Tibial nerve (tissue), 4 donors: ENCODE data around the gene HSPB9.

Source experiments
- CTCF ChIP-seq, 5 experiments: fragments of 200-600 bp in 3 of 5; fragments of 450-650 bp in 2 of 5; sonication (generic) in 3 of 5; IDR thresholded peaks; one replicate each; pipeline ENCODE4 v1.5.1; 2016 to 2019; ENCODE audit warnings: antibody characterized with exemption in 5 of 5, mild to moderate bottlenecking in 3 of 5, moderate library complexity in 2 of 5
- EP300 ChIP-seq, 2 donors: sonication (generic); formaldehyde crosslinking; IDR thresholded peaks; one replicate each; pipeline ENCODE4 v1.6.1; 2017; ENCODE audit warnings: antibody characterized with exemption in 2 of 2, mild to moderate bottlenecking in 1 of 2
- POLR2A ChIP-seq, 2 donors: fragments of 450-650 bp; IDR thresholded peaks; one replicate each; pipeline ENCODE4 v1.6.1; 2017; ENCODE audit warnings: antibody characterized with exemption in 2 of 2, mild to moderate bottlenecking in 2 of 2, moderate library complexity in 2 of 2

GRCh38 chr17:42160531-42160910 lies 37.9 kb downstream of the HSPB9 start:
- TF ChIP-seq CTCF (IDR thresholded peaks at IDR 0.05) (no peak), POLR2A (IDR thresholded peaks at IDR 0.05) (no peak), EP300 (IDR thresholded peaks at IDR 0.05) (no peak)
